ENCODE data around the gene MAGI1.

- no peak for TF ChIP-seq POLR2A (IDR thresholded peaks at IDR 0.05)
- TF ChIP-seq, protein P1, sequence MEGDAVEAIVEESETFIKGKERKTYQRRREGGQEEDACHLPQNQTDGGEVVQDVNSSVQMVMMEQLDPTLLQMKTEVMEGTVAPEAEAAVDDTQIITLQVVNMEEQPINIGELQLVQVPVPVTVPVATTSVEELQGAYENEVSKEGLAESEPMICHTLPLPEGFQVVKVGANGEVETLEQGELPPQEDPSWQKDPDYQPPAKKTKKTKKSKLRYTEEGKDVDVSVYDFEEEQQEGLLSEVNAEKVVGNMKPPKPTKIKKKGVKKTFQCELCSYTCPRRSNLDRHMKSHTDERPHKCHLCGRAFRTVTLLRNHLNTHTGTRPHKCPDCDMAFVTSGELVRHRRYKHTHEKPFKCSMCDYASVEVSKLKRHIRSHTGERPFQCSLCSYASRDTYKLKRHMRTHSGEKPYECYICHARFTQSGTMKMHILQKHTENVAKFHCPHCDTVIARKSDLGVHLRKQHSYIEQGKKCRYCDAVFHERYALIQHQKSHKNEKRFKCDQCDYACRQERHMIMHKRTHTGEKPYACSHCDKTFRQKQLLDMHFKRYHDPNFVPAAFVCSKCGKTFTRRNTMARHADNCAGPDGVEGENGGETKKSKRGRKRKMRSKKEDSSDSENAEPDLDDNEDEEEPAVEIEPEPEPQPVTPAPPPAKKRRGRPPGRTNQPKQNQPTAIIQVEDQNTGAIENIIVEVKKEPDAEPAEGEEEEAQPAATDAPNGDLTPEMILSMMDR (IDR thresholded peaks at IDR 0.05): no peak
These were observed 534.9 kb downstream of the MAGI1 start for GRCh38 chr3:65503776-65504175.

Measured in lower leg skin (tissue), 3 donors.